Upper lobe of left lung (tissue), 4 donors: ENCODE data around the gene LCE6A.

Experiments
- POLR2A ChIP-seq, 4 donors: fragments of 450-650 bp; IDR thresholded peaks; one replicate each; pipeline ENCODE4 v1.5.1; 2016 to 2017; ENCODE audit warnings: antibody characterized with exemption in 4 of 4, mild to moderate bottlenecking in 2 of 4
- POLR2AphosphoS5 ChIP-seq, 2 donors: sonication (generic); formaldehyde crosslinking; IDR thresholded peaks; one replicate each; pipeline ENCODE4 v1.5.1; 2017; ENCODE audit warnings: antibody characterized with exemption in 2 of 2
- TF ChIP-seq, protein P1 (sequence below), 6 experiments: fragments of 450-650 bp in 4 of 6; fragments of 200-600 bp in 2 of 6; sonication (generic) in 2 of 6; IDR thresholded peaks; one replicate each; pipeline ENCODE4 v1.5.1; 2016 to 2019; ENCODE audit warnings: antibody characterized with exemption in 6 of 6

DNA sequence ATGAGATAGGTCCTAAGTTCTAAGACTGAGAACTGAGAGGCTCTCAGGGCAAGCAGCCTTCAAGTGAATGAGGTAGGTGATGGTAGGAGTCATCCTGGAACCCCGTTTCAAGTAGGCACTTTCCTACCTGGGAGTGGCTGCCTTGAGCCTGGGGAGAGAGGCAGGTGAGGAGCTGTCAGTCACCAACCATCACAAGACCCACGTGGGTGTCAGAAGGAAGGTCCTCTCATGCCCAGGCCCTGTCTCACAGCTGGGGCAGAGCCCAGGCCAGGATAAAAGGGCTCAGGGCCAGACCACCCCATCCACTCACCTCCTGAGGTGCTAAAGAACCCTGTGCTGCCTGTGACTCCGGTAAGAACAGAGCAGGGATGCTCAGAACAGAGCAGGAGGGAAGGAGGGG lies 46.2 kb upstream of the LCE6A start, which contains the start of gene LCE1D:
- TF ChIP-seq POLR2AphosphoS5 (IDR thresholded peaks at IDR 0.05) (no peak), POLR2A (IDR thresholded peaks at IDR 0.05) (no peak)
- TF ChIP-seq, protein P1, sequence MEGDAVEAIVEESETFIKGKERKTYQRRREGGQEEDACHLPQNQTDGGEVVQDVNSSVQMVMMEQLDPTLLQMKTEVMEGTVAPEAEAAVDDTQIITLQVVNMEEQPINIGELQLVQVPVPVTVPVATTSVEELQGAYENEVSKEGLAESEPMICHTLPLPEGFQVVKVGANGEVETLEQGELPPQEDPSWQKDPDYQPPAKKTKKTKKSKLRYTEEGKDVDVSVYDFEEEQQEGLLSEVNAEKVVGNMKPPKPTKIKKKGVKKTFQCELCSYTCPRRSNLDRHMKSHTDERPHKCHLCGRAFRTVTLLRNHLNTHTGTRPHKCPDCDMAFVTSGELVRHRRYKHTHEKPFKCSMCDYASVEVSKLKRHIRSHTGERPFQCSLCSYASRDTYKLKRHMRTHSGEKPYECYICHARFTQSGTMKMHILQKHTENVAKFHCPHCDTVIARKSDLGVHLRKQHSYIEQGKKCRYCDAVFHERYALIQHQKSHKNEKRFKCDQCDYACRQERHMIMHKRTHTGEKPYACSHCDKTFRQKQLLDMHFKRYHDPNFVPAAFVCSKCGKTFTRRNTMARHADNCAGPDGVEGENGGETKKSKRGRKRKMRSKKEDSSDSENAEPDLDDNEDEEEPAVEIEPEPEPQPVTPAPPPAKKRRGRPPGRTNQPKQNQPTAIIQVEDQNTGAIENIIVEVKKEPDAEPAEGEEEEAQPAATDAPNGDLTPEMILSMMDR (IDR thresholded peaks at IDR 0.05) = no peak
